Activated naive CD8-positive, alpha-beta T cell treated with anti-CD3 and anti-CD28 coated beads for 36 hours (primary cell): ENCODE measurements around the gene CTAGE9. TPM values are rescaled to one million over a fixed set of nuclear protein-coding genes. Genes with fewer than 3 reads are reported as not detected.
"Not testable (repeated sequence)": the region's sequence is repeated elsewhere in the genome, so short reads cannot be mapped to it uniquely, and the experiment has no call there.

ENCODE experiments used
- DNase-seq: peaks from one replicate; pipeline ENCODE4 v3.0.0; 2021
- H3K27ac Mint-ChIP-seq: one replicate; pipeline ENCODE4 v1.8.0; 2022; ENCODE audit warnings: mild to moderate bottlenecking, moderate library complexity, mixed read lengths
- H3K27me3 Mint-ChIP-seq: one replicate; pipeline ENCODE4 v1.8.0; 2022; ENCODE audit warnings: mild to moderate bottlenecking, mixed read lengths
- H3K36me3 Mint-ChIP-seq: one replicate; pipeline ENCODE4 v1.8.0; 2021; ENCODE audit warnings: mild to moderate bottlenecking, mixed read lengths
- H3K4me1 Mint-ChIP-seq: one replicate; pipeline ENCODE4 v1.8.0; 2021; ENCODE audit warnings: mixed read lengths
- H3K4me3 Mint-ChIP-seq: one replicate; pipeline ENCODE4 v1.8.0; 2022; ENCODE audit warnings: mild to moderate bottlenecking, moderate library complexity, mixed read lengths
- H3K9me3 Mint-ChIP-seq: one replicate; pipeline ENCODE4 v1.8.0; 2022; ENCODE audit warnings: mixed read lengths
- total RNA-seq, 2 experiments: library from RNA; stranded (reverse); gene quantifications; one replicate each; pipeline ENCODE4 v1.2.3, GENCODE V29; 2021

Gene CTAGE9, protein sequence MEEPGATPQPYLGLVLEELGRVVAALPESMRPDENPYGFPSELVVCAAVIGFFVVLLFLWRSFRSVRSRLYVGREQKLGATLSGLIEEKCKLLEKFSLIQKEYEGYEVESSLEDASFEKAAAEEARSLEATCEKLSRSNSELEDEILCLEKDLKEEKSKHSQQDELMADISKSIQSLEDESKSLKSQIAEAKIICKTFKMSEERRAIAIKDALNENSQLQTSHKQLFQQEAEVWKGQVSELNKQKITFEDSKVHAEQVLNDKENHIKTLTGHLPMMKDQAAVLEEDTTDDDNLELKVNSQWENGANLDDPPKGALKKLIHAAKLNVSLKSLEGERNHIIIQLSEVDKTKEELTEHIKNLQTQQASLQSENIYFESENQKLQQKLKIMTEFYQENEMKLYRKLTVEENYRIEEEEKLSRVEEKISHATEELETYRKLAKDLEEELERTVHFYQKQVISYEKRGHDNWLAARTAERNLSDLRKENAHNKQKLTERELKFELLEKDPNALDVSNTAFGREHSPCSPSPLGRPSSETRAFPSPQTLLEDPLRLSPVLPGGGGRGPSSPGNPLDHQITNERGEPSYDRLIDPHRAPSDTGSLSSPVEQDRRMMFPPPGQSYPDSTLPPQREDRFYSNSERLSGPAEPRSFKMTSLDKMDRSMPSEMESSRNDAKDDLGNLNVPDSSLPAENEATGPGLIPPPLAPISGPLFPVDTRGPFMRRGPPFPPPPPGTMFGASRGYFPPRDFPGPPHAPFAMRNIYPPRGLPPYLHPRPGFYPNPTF
- not detected for total RNA-seq

DNA sequence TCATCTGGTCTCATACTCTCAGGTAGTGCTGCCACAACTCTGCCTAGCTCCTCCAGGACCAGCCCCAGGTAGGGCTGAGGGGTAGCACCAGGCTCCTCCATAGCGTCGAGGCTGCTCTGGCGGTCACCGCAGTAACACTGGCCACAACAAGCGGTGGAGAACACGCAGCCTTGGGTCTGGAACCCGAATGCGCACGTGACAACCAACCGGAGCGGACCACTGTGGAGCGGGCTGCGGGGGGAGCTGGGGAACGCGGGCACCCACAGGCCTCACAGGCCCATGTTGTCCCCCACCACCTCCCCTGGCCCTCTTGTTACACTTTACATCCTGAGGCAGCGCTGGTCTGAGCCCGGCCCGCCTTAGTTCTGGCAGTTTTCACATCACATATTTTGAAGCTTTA is at the start of gene CTAGE9:
Gene CTAGE9 (minus strand): TSS at position 101 of the 400 bp plus-strand sequence. CDS start 0 bp downstream, at position 101.
- not testable (repeated sequence) for H3K9me3 Mint-ChIP-seq, DNase-seq, H3K27me3 Mint-ChIP-seq, H3K4me1 Mint-ChIP-seq, H3K36me3 Mint-ChIP-seq, H3K27ac Mint-ChIP-seq, H3K4me3 Mint-ChIP-seq

DNA sequence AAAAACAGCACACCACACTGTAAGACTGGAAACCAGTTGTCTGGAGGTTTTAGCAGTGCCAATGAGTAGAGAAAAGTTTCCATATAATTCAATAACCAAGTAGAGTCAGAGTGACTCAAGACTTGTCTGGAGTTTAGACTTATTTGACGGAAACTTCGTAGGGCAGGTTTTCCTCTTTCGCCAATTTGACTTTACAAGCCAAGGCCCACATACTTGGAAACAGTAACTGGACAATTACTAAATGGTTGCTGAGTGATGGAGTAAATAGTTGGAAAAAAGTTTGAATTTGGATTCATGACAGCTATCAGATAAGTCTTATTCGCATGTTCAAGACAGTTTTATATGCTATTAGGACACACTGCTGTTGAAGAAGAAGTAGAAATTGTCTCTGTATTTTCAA is 48.1 kb upstream of the CTAGE9 start:
- peaks cover 27% of the 10 kb centered on the region for H3K27me3 Mint-ChIP-seq
- DNase-seq: no peak
- H3K4me3 Mint-ChIP-seq: no peak overlapping the region
- H3K9me3 Mint-ChIP-seq: no peaks in the 10 kb centered on the region
- no peak overlapping the region for H3K27ac Mint-ChIP-seq
- no peaks in the 10 kb centered on the region for H3K4me1 Mint-ChIP-seq
- no peaks in the 10 kb centered on the region for H3K36me3 Mint-ChIP-seq

DNA sequence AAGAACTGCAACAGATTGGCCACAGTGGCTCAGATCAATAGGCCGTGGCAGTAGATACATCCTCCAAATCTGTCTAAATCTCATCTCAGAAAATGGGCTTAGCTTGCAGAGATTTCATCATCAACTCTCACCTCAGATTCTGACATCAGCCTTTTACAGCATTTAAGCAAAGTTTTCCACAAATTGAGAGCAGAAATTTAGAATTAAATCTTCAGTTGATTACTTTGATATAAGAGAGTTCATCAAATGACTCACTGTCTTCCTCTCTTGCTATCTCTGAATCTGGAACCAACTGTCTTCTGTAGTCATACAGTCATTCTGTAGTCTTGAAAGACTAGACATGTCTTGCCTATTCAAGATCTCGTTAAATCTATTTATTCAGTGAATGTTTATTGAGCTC is 45.2 kb upstream of the CTAGE9 start:
- Mint-ChIP-seq H3K36me3 (no peaks in the 10 kb centered on the region), H3K4me1 (no peaks in the 10 kb centered on the region), H3K27me3 (peaks cover 32% of the 10 kb centered on the region), H3K4me3 (no peak overlapping the region), H3K9me3 (peaks cover 1% of the 10 kb centered on the region), H3K27ac (no peak overlapping the region)
- DNase-seq: no peak

DNA sequence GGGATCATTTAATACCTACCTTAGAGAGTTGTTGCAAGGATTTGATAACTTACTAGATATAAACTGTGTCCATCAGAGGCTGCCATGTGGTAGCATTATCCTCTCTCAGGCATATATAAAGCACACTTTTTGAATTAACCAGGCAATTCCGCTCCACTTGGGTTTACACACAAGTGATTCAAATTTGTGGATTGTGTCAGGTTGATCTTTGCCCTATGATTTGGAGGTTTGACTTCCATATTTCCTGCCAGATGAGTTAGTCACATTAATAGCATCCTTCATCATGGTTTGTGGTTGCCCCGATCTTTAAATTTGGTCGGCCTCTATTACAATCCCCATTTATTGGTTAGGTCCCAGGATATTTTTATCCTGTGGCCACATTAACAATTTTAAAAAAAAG is 44.8 kb upstream of the CTAGE9 start:
- DNase-seq: no peak
- Mint-ChIP-seq H3K36me3 (no peaks in the 10 kb centered on the region), H3K9me3 (peaks cover 1% of the 10 kb centered on the region), H3K27ac (no peak overlapping the region), H3K27me3 (peaks cover 32% of the 10 kb centered on the region), H3K4me1 (no peaks in the 10 kb centered on the region), H3K4me3 (no peak overlapping the region)

DNA sequence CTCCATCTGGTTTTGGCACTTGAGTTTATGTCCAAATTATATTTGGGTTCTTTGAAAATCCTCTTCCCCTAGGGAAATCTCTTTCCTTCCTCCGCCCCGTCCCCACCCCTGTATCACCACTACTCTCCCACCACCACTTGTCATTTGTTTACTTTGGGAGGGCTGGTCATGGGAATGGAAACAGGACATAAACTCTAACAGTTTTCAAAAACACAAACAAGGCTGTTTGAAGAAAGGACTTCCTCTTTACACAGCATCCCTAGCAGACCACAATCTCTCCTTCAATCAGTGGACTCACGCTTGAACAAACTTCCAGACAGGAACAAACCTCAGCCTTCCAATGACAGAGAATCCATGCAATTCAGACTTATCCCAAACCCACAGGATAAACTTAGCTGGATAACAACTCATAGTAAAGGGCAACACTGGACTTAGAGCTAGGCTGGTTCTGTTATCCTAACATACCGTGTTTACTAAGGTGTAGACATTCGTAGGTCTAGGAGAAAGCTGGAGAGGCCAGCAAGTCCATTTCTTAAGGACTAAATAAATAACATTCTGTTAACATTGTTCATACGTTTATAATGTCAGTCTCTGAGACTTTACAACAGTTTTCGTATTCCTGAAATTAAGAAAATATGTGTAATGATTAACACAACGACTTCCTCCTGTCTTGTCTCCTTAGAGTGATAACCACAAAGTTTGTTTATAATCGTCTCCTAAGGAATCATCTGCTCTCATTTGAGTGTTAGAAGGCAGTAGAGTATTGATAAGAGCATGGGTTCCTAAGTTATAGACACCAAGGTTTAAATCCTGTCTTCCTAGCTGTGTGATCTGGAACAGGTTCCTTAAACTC is 44.1 kb upstream of the CTAGE9 start:
- H3K4me3 Mint-ChIP-seq: no peak overlapping the region
- H3K9me3 Mint-ChIP-seq: peaks cover 1% of the 10 kb centered on the region
- peaks cover 29% of the 10 kb centered on the region for H3K27me3 Mint-ChIP-seq
- H3K27ac Mint-ChIP-seq: no peak overlapping the region
- no peak for DNase-seq
- no peaks in the 10 kb centered on the region for H3K4me1 Mint-ChIP-seq
- H3K36me3 Mint-ChIP-seq: no peaks in the 10 kb centered on the region

DNA sequence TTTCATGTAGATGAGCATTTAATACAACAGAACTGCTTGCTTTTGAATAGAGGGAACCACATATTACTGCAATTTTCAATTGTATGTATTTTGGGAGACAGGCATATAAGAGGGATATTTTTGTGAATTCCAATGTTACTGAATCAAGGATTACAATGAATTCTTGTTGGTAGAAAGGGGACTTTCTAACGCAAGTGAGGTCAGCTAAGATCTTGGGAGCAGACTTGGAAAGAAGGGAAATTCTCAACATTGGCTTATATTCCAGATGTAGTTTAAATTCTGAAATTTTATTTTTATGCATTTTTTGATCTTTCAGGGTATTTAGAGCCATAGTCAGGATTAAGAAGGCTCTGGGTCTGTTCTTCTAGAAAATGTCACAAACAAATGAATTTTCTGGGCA is 43.3 kb upstream of the CTAGE9 start:
- no peaks in the 10 kb centered on the region for H3K4me1 Mint-ChIP-seq
- DNase-seq: no peak
- peaks cover 1% of the 10 kb centered on the region for H3K9me3 Mint-ChIP-seq
- H3K4me3 Mint-ChIP-seq: no peak overlapping the region
- no peak overlapping the region for H3K27ac Mint-ChIP-seq
- H3K27me3 Mint-ChIP-seq: peaks cover 26% of the 10 kb centered on the region
- no peaks in the 10 kb centered on the region for H3K36me3 Mint-ChIP-seq

DNA sequence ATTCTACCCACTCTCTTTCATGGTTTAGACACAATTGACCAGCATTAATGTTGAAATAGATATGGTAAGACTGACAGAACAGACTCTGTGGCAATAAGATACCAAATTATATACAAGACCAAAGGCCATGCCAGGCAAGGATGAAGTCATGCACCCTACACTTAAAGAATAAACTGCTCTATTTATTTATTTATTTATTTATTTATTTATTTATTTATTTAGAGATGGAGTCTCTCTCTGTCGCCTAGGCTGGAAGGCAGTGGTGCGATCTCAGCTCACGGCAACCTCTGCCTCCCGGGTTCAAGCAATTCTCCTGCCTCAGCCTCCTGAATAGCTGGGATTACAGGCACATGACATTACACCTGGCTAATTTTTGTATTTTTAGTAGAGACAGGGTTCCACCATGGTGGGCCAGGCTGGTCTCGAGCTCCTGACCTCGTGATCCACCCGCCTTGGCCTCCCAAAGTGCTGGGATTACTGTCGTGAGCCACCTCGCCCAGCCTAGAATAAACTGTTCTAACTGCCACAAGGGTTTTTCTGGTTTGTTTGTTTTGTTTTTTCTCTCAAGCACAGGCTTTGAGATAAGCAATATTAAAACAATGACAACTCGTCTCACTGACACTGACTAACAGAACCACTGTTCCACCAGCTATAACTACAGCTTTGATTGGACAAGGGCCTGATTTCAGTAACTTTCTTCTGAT is 40.3 kb upstream of the CTAGE9 start:
- H3K27me3 Mint-ChIP-seq: peaks cover 20% of the 10 kb centered on the region
- H3K36me3 Mint-ChIP-seq: not testable (repeated sequence)

DNA sequence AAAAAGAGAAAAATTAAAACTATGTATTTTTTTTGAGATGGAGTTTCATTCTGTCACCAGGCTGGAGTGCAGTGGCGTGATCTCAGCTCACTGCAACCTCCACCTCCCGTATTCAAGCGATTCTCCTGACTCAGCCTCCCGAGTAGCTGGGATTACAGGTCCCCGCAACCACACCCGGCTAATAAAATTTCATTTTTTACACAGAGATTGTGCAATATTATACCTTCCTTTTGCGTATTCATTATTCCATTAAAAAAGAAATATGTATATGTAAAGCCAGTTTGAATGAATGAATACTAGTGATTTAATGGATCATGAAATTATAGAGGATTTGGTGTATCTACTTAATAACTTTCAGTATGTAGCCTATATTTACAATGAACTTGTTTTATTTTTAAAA is 38.2 kb upstream of the CTAGE9 start:
- DNase-seq: no peak
- H3K4me3 Mint-ChIP-seq: no peak overlapping the region
- no peaks in the 10 kb centered on the region for H3K4me1 Mint-ChIP-seq

More for the DNA sequence above, 40.3 kb upstream of the CTAGE9 start:
- H3K4me1 Mint-ChIP-seq, H3K27ac Mint-ChIP-seq, DNase-seq, H3K9me3 Mint-ChIP-seq, H3K4me3 Mint-ChIP-seq: not testable (repeated sequence)

DNA sequence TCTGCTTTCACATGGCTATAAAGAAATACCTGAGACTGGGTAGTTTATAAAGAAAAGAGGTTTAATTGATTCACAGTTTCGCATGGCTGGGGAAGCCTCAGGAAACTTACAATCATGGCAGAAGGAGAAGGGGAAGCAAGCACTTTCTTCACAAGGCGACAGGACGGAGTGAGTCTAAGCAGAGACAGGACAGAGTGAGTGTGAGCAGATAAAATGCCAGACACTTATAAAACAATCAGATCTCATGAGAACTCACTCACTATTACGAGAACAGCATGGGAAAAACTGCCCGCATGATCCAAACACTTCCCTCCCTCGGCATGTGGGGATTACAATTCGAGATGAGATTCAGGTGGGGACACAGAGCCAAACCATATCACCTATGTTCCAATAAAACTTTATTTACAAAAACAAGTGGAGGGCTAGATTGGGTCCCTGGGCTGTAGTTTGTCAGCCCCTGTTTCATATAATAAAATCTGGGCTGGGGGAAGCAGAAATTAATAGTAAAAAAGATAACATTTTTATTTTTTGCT is 37.1 kb upstream of the CTAGE9 start:
- Mint-ChIP-seq H3K9me3 (no peaks in the 10 kb centered on the region), H3K4me1 (no peaks in the 10 kb centered on the region), H3K36me3 (no peaks in the 10 kb centered on the region), H3K4me3 (no peak overlapping the region), H3K27me3 (peaks cover 5% of the 10 kb centered on the region), H3K27ac (no peak overlapping the region)
- no peak for DNase-seq

More for the DNA sequence above, 38.2 kb upstream of the CTAGE9 start:
- peaks cover 10% of the 10 kb centered on the region for H3K27me3 Mint-ChIP-seq
- no peak overlapping the region for H3K27ac Mint-ChIP-seq
- peaks cover 1% of the 10 kb centered on the region for H3K9me3 Mint-ChIP-seq
- no peaks in the 10 kb centered on the region for H3K36me3 Mint-ChIP-seq

DNA sequence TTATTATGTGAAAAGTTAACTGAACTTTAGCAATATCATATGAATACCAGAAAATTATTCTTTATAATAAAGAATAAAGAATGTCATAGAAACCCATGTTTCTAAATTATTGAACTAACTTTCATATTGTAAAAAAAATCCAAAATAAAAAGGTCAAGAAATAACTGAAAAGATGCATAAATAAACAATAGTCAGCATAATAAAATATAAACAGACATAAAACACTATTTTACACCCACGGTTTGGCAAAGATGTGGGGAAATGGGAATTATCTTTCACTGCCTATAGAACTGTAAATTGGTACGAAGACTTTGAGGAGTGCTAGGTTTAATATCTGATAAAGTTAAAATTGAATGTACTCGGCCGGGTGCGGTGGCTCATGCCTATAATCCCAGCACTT is 34.7 kb upstream of the CTAGE9 start:
- Mint-ChIP-seq H3K9me3 (no peaks in the 10 kb centered on the region), H3K36me3 (no peaks in the 10 kb centered on the region), H3K27ac (no peak overlapping the region), H3K4me1 (no peaks in the 10 kb centered on the region), H3K27me3 (peaks cover 4% of the 10 kb centered on the region), H3K4me3 (no peak overlapping the region)
- no peak for DNase-seq

DNA sequence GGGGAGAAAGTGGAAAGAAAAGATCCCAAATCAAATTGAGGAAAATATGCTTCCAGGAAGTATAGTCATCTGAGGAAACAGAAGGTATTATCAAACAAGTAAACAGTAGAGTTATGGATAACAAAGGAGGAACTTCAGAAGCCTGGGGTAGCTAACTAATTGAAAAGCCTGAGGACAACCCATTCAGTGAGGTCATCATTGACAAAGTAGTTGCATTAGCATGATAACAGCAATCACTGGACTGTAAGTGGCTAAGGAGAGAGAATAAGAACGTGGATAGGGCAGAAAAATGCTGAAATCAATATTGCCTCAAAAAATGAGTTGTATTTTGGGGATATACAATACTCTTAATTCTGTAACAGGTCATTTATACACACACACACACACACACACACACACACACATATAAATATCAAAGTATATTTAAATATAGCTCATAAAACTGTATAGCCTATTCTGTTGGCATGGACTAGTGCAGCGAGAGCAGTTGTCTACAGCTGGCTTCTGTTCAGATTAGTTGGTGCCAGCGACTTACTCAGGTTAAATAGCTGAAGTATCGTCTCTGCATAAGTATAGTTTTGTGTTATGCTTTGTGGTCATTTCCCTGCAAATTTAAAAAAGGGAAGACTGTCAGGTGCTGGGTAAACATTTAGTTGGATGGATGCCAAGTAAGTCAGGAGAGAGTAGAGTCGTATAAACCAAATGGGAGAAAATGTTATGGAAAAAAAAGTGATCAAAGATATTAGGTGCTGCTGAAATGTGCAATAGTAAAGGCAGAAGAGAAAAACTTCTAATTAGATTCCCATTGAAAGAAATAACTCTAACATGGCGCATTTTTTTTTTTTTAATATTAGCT is 33.8 kb upstream of the CTAGE9 start:
- H3K36me3 Mint-ChIP-seq: no peaks in the 10 kb centered on the region
- H3K4me3 Mint-ChIP-seq: no peak overlapping the region
- H3K27ac Mint-ChIP-seq: no peak overlapping the region
- H3K27me3 Mint-ChIP-seq: peaks cover 4% of the 10 kb centered on the region
- no peak for DNase-seq
- H3K4me1 Mint-ChIP-seq: no peaks in the 10 kb centered on the region
- H3K9me3 Mint-ChIP-seq: no peaks in the 10 kb centered on the region

DNA sequence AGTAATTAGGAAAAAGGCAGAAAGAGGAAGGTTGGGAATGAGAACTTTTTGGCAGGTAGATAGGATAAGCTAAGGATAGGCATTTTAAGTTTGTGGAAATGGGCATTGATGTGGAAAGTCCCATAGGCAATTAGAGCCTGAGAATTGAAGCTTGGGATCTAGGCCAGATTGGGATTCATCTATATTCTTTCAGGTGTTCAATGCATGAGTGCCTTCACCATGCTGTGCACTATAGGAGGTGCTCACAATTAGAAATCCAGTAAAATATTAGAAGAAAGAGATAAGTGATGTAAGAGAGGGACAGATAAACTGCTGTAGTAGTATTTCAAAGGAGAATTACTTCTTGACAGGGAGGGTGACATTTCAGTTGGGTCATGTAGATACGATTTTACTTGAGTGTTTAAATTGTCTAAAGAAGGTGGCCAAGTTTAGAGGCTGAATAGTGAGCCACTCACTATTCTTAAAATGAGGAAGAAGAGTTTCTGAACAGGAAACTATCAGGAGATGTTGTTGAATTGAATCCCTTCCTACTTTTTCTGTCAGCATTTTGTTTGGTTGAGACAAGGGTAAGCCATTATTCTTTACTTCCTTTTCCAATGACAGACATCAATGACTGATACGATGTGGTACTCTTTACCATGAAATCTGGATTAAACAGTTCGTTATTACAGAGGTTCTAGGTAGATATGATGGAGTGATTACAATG is 31.0 kb upstream of the CTAGE9 start:
- Mint-ChIP-seq H3K36me3 (no peaks in the 10 kb centered on the region), H3K27me3 (peaks cover 4% of the 10 kb centered on the region), H3K9me3 (no peaks in the 10 kb centered on the region), H3K27ac (no peak overlapping the region), H3K4me3 (no peak overlapping the region), H3K4me1 (no peaks in the 10 kb centered on the region)
- no peak for DNase-seq

DNA sequence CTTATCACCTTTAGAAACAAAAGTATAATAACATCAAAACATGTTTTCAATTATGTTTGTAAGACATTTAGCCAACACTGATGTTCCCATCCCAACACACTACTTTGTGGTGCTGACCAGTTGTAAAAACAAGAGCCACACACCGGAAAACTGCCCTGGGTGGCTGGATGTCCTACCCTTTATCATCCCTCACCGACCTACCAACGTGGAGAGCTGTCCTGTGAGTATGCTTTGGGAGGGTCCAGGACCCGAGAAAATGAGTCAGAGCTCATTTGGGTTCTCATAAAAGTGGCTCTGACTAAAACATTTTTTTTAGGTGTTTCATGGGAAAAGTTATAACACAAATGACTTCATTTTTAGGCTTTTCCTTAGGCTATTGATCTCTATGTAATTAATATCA is 29.3 kb upstream of the CTAGE9 start:
- Mint-ChIP-seq H3K9me3 (no peaks in the 10 kb centered on the region), H3K36me3 (no peaks in the 10 kb centered on the region), H3K27ac (no peak overlapping the region)

More for the DNA sequence above, 29.3 kb upstream of the CTAGE9 start:
- Mint-ChIP-seq H3K4me1 (no peaks in the 10 kb centered on the region), H3K27me3 (peaks cover 4% of the 10 kb centered on the region), H3K4me3 (no peak overlapping the region)
- no peak for DNase-seq
